Heart left ventricle (tissue), 16 donors: ENCODE results near the gene OS9. TPM values are rescaled to one million over a fixed set of nuclear protein-coding genes. Genes with fewer than 3 reads are reported as not detected.

Experiments
- ATAC-seq, 4 donors: fragments of 200-7000 bp; cut with Tn5 transposase; one replicate each; pipeline ENCODE4 v1.9.1; 2020 to 2022; ENCODE audit warnings: moderate library complexity in 4 of 4, mild to moderate bottlenecking in 3 of 4, moderate number of reproducible peaks in 1 of 4
- DNase-seq, 5 donors: peaks; one replicate each; pipeline ENCODE4 v3.0.0-alpha.2; 2020
- H3K27ac ChIP-seq, 12 donors: fragments of 200-600 bp; sonication (generic) in 4 of 12; one replicate each; pipeline versions ENCODE4 v1.5.0 to v1.8.0; 2016 to 2022; ENCODE audit warnings: mild to moderate bottlenecking in 2 of 12
- H3K27me3 ChIP-seq, 9 donors: fragments of 200-600 bp; sonication (generic) in 2 of 9; one replicate each; pipeline versions ENCODE4 v1.5.1 to v1.8.0; 2016 to 2022; ENCODE audit warnings: mild to moderate bottlenecking in 3 of 9
- H3K36me3 ChIP-seq, 9 donors: fragments of 200-600 bp; sonication (generic) in 2 of 9; one replicate each; pipeline versions ENCODE4 v1.5.0 to v1.8.0; 2018 to 2022; ENCODE audit warnings: mild to moderate bottlenecking in 2 of 9
- H3K4me1 ChIP-seq, 12 donors: fragments of 200-600 bp; sonication (generic) in 4 of 12; one replicate each; pipeline versions ENCODE4 v1.5.0 to v1.8.0; 2016 to 2022; ENCODE audit warnings: mild to moderate bottlenecking in 3 of 12
- H3K4me3 ChIP-seq, 12 donors: fragments of 200-600 bp; sonication (generic) in 4 of 12; one replicate each; pipeline versions ENCODE4 v1.5.0 to v1.8.0; 2017 to 2022; ENCODE audit warnings: mild to moderate bottlenecking in 9 of 12, moderate library complexity in 4 of 12
- H3K9me3 ChIP-seq, 12 donors: fragments of 200-600 bp; sonication (generic) in 4 of 12; one replicate each; pipeline versions ENCODE4 v1.5.0 to v1.8.0; 2016 to 2022; ENCODE audit warnings: mild to moderate bottlenecking in 1 of 12
- POLR2A ChIP-seq, 2 donors: fragments of 450-650 bp; IDR thresholded peaks; one replicate each; pipeline ENCODE4 v1.6.1; 2017; ENCODE audit warnings: antibody characterized with exemption in 2 of 2, mild to moderate bottlenecking in 2 of 2, moderate library complexity in 2 of 2
- WGBS, 4 donors: extraction: QIAGEN DNeasy Blood & Tissue Kit in 2 of 4; methylation state at CpG; one replicate each; pipeline versions ENCODE4 v1.1.5 to v1.1.7; 2013 to 2018; 5-methylcytosine and 5-hydroxymethylcytosine counted together
- intact Hi-C, 10 donors: fragments of 100-400 bp; cut with DNase I; formaldehyde crosslinking; loops; one replicate each; pipeline versions ENCODE4 v1.11.1 to v1.14.2; 2022
- polyA plus RNA-seq, 2 donors: library from polyadenylated mRNA; stranded (reverse); fragments of 200-250 nt; gene quantifications; one replicate each; pipeline ENCODE4 v1.2.3, GENCODE V29; 2013
- total RNA-seq, 9 donors: library from RNA; depleted of rRNA in 2 of 9; stranded (reverse); fragments of >200 nt in 2 of 9; fragmentation: NEBNext Ultra II Directional in 3 of 9; extraction: Animal tissue kit (Norgen Biotek cat#: 25700) in 3 of 9; gene quantifications; one replicate each; pipeline versions ENCODE4 v1.1.0 to v1.2.4, GENCODE V29; 2016 to 2023
- TF ChIP-seq, protein P1 (sequence below), 12 donors: fragments of 200-600 bp; sonication (generic) in 4 of 12; IDR thresholded peaks; one replicate each; pipeline versions ENCODE4 v1.5.0 to v1.8.0; 2018 to 2022; ENCODE audit warnings: antibody characterized with exemption in 12 of 12, mild to moderate bottlenecking in 5 of 12
- donor health status: ischemic (EF 13 %, LVEDD 7.1; RV severe dilation, severe dysfunction).
- donor health status: healthy with polysubstance abuse.
- donor health status: DM: no; HTN: yes; CAD: no.
- donor health status: DM: no; HTN: no; CAD: no.
- donor health status: ischemic (EF 25% LVEDD 6.9; RV normal size, moderate dysfunction).
- donor health status: ischemic (EF 25% LVEDD 5.7; RV mildly dilated, moderate dysfunction).
- donor health status: healthy.
- donor health status: DM: yes; HTN: yes; CAD: no.
- donor health status: ischemic (EF 35%, LVEDD 5.7; RV mildly dilated, moderate dysfunction).
- donor health status: nonischemic (EF 11% LVEDD 7.7; RV severe dilation, severe dysfunction).
- donor health status: DM: yes; HTN: yes; CAD: no.
- donor health status: PGD.
- donor health status: ischemic (EF 29% LVEDD 5.4; RV normal size, mild dysfunction).
- donor health status: nonischemic (EF 23%, LVEDD 6.1; RV moderate dilation, normal function).

The OS9 gene
- total and polyA plus RNA-seq, 11 donors = 89.4 to 196 (median 130) TPM

DNA sequence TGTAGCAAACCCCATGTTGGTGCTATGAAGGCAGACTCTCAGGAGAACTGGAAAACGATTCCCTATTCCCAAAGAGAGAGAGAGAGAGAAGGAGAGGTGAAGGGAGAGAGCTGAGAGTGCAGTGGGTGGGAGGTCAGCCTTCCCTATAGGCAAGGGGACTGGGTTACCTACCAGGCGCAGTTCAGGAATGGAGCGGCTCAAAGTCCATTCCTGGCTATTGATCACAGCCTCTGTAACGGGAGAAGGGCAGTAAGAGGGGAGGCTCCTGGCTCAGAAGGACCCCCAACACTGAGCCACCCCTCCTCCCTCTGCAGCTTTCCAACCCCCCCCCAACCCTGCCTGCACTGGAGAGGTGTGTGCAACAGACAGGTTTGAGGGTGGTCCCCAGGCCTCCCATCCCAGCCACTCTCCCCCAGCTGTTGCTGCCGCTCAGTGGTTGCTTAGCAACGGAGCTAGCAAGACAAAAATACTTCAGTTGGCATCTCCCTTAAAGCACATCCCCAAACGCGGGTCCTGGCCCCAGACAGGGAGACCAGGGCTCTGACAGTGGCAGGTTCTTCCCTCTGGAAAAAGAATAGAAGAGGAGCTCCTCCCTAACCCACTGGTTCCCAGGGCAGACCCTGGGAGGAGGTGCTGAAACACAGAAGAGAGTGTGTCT lies 41.4 kb downstream of the OS9 start:
- DNase-seq (peak in 2 of 5 donors; percentile 5 to 28), ATAC-seq (no peak)
- Histone ChIP-seq H3K9me3 (no peaks in the 10 kb centered on the region), H3K4me1 (peaks cover 5 to 42% (median 31%) of the 10 kb centered on the region in 12 donors), H3K27me3 (peaks cover 25 to 81% (median 39%) of the 10 kb centered on the region in 9 donors), H3K36me3 (peaks cover 0 to 43% (median 0%) of the 10 kb centered on the region in 9 donors), H3K27ac (peak overlapping the region in 3 of 12 donors; percentile 14 to 77 (median 70)), H3K4me3 (peak overlapping the region in 9 of 12 donors; percentile 21 to 58 (median 52))
- intact Hi-C loops = loop anchor here in 3 of 10 donors (10.0 kb wide), 2 partner anchors 101 to 151 kb away; partner anchors contain the start of gene B4GALNT1 (in 1 of the 3)
- 16 to 29% (median 20%) methylated on average over 8 of the region's 8 CpGs for WGBS, 4 donors
- TF ChIP-seq, protein P1, sequence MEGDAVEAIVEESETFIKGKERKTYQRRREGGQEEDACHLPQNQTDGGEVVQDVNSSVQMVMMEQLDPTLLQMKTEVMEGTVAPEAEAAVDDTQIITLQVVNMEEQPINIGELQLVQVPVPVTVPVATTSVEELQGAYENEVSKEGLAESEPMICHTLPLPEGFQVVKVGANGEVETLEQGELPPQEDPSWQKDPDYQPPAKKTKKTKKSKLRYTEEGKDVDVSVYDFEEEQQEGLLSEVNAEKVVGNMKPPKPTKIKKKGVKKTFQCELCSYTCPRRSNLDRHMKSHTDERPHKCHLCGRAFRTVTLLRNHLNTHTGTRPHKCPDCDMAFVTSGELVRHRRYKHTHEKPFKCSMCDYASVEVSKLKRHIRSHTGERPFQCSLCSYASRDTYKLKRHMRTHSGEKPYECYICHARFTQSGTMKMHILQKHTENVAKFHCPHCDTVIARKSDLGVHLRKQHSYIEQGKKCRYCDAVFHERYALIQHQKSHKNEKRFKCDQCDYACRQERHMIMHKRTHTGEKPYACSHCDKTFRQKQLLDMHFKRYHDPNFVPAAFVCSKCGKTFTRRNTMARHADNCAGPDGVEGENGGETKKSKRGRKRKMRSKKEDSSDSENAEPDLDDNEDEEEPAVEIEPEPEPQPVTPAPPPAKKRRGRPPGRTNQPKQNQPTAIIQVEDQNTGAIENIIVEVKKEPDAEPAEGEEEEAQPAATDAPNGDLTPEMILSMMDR (IDR thresholded peaks at IDR 0.05) = no peak
- TF ChIP-seq POLR2A (IDR thresholded peaks at IDR 0.05) = no peak

DNA sequence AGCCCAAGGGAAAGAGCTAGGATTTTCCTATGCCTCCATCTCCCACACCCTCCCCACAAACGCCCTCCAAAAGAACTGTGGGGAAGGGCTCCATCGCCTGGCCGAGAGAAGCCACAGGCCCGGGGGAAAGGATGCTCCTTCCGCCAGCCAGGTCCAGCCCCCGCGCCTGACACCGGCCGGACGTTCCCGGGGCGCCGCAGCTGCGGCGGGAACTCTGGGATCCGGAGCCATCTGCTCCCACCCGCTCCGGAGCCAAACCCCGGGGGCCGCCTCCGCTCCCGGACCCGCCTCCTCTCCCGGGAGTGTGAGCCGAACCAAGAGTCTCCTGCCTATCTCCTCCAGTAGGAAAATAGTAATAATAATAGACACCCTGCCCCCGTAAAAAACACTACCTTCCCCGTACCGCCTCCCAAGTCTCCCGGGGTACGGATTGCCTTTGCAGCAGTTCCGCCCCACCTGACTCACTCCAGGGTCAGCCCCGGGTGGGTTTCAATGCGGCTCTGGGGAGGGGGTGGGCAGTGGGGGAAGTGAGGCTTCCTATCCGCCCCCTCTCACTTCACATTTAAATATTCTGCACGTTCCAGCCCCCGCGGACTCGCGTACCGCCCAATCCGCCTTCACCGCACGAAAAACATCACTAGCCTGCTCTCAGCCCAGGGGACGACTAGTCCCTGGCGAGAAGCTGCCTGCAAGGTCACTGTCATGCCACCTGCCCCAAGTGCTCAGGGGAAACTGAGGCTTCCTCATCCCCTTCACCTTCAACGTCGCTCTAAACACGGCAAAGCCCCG lies 42.2 kb downstream of the OS9 start:
- H3K4me3 ChIP-seq = peak overlapping the region; percentile 14 to 58 (median 46)
- H3K27ac ChIP-seq = peak overlapping the region in 7 of 12 donors; percentile 0 to 77 (median 65)
- no peak for TF ChIP-seq POLR2A (IDR thresholded peaks at IDR 0.05)
- TF ChIP-seq, protein P1 (IDR thresholded peaks at IDR 0.05) = peak in 6 of 12 donors; percentile 10 to 44 (median 30)
- ATAC-seq (peak; percentile 5 to 61 (median 34)), DNase-seq (peak; percentile 54 to 72 (median 61))
- H3K36me3 ChIP-seq = peaks cover 0 to 36% (median 0%) of the 10 kb centered on the region in 9 donors
- H3K27me3 ChIP-seq = peaks cover 25 to 76% (median 39%) of the 10 kb centered on the region in 9 donors
- H3K9me3 ChIP-seq = no peaks in the 10 kb centered on the region
- H3K4me1 ChIP-seq = peaks cover 5 to 50% (median 31%) of the 10 kb centered on the region in 12 donors
- intact Hi-C loops = loop anchor here in 3 of 10 donors (10.0 kb wide), 2 partner anchors 101 to 151 kb away; partner anchors contain the start of gene B4GALNT1 (in 1 of the 3)
- WGBS, 4 donors = 7 to 19% (median 13%) methylated on average over 35 to 49 of the region's 49 CpGs

DNA sequence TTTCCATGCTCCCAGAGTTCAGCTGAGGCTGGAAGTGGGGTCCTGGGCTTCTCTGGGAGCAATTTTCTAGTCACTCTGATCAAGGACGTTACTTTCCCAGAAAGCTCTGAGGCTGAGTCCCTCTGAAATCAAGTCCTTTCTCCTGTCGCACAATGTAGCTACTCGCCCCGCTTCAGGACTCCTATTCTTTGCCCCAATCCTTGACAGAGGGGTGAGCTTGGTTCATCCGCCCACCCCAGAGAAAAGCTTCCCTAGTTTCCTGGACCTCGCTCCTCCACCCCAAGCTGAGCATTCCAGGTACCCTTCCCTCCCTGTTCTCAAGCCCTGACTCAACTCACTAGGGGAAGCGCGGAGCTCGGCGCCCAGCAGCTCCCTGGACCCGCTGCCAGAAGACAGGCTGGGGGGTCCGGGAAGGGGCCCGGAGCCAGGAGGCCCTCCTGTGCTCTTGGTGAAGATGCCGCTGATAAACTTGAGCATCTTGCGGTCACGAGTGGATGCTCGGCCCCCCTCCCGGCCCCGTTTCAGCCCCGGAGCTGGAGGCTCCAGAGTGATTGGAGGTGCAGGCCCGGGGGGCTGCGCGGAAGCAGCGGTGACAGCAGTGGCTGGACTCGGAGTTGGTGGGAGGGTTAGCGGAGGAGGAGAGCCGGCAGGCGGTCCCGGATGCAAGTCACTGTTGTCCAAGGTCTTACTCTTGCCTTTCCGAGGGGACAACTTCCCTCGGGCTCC lies 43.0 kb downstream of the OS9 start:
- intact Hi-C loops = loop anchor here in 3 of 10 donors (10.0 kb wide), 2 partner anchors 102 to 152 kb away; partner anchors contain the start of gene B4GALNT1 (in 1 of the 3)
- ATAC-seq (no peak), DNase-seq (peak in 1 of 5 donors; percentile 18)
- WGBS, 4 donors = 7 to 26% (median 13%) methylated on average over 23 to 31 of the region's 31 CpGs
- Histone ChIP-seq H3K4me3 (peak overlapping the region; percentile 34 to 58 (median 51)), H3K4me1 (peaks cover 5 to 57% (median 31%) of the 10 kb centered on the region in 12 donors), H3K27me3 (peaks cover 25 to 78% (median 39%) of the 10 kb centered on the region in 9 donors), H3K9me3 (no peaks in the 10 kb centered on the region), H3K27ac (peak overlapping the region in 8 of 12 donors; percentile 14 to 77 (median 62)), H3K36me3 (peaks cover 0 to 29% (median 0%) of the 10 kb centered on the region in 9 donors)
- TF ChIP-seq, protein P1 (IDR thresholded peaks at IDR 0.05) = no peak
- no peak for TF ChIP-seq POLR2A (IDR thresholded peaks at IDR 0.05)
